GM23248 (cell line): ENCODE data around the gene GPER1.

Experiments used
- EZH2 ChIP-seq: fragments of 200-600 bp; sonication (generic); IDR thresholded peaks from 2 replicates; pipeline ENCODE4 v1.6.1; 2018; ENCODE audit warnings: antibody characterized with exemption, mild to moderate bottlenecking; ENCODE audit not compliant: insufficient read depth, poor library complexity, severe bottlenecking
- EZH2phosphoT487 ChIP-seq: fragments of 200-600 bp; sonication (generic); IDR thresholded peaks from 2 replicates; pipeline ENCODE4 v1.6.1; 2018; ENCODE audit warnings: antibody characterized with exemption, moderate library complexity, mild to moderate bottlenecking, low read depth; ENCODE audit not compliant: insufficient read depth

DNA sequence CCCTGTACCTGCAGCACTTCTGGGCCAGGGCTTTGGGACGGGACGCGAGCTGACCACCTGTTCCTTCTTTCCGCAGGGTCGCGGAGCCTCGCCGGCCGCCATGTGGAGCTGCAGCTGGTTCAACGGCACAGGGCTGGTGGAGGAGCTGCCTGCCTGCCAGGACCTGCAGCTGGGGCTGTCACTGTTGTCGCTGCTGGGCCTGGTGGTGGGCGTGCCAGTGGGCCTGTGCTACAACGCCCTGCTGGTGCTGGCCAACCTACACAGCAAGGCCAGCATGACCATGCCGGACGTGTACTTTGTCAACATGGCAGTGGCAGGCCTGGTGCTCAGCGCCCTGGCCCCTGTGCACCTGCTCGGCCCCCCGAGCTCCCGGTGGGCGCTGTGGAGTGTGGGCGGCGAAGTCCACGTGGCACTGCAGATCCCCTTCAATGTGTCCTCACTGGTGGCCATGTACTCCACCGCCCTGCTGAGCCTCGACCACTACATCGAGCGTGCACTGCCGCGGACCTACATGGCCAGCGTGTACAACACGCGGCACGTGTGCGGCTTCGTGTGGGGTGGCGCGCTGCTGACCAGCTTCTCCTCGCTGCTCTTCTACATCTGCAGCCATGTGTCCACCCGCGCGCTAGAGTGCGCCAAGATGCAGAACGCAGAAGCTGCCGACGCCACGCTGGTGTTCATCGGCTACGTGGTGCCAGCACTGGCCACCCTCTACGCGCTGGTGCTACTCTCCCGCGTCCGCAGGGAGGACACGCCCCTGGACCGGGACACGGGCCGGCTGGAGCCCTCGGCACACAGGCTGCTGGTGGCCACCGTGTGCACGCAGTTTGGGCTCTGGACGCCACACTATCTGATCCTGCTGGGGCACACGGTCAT lies 30.3 kb upstream of the GPER1 start:
- TF ChIP-seq EZH2 = no peak
- no peak for TF ChIP-seq EZH2phosphoT487
